Globus pallidus (tissue), 1 donor: ENCODE results near the gene PLRG1.

ENCODE experiments used
- DNase-seq: peaks from one replicate; pipeline ENCODE4 v3.0.0-alpha.2; 2015; ENCODE audit warnings: low spot score

PLRG1 gene

DNA sequence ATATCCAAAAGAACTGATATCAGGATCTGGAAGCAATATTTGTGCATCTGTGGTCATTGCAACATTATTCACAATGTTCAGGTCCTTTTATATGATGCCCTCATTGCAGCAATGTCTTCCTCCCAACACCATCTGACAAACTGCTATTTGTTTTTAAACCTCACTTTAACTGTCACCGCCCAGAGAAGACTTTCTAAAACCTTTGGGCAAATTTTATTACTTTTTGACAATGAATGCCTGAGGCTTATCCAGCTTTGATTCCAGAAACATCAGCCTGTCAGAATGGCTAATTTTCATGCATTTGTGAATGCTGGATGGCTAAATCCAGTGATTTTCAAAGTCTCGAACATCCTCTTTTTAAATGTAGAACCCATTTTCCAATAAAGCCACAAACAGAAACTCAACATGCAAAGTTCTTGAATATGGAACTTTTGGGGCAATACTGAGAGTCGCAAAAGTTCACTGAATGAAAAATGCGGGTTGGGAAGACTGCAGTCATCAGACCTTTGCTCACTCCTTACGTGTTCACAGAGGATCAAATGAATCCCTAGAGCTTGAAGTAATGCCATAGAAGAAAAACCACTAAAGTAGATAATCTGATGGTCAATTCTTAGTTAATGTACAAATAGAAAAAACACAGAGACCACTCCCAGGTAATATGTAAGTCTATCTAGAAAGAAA, 23.1 kb upstream of the PLRG1 start:
- DNase-seq: no peak

DNA sequence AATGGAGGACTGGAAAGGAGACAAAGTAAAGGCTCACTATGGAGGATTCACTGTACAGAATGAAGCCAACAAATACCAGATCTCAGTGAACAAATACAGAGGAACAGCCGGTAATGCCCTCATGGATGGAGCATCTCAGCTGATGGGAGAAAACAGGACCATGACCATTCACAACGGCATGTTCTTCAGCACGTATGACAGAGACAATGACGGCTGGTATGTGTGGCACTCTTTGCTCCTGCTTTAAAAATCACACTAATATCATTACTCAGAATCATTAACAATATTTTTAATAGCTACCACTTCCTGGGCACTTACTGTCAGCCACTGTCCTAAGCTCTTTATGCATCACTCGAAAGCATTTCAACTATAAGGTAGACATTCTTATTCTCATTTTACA, 19.4 kb upstream of the PLRG1 start:
- no peak for DNase-seq

DNA sequence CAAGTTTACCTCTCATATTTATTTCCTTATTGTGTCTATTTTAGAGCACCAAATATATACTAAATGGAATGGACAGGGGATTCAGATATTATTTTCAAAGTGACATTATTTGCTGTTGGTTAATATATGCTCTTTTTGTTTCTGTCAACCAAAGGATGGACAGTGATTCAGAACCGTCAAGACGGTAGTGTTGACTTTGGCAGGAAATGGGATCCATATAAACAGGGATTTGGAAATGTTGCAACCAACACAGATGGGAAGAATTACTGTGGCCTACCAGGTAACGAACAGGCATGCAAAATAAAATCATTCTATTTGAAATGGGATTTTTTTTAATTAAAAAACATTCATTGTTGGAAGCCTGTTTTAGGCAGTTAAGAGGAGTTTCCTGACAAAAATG, 18.8 kb upstream of the PLRG1 start:
- DNase-seq: no peak

DNA sequence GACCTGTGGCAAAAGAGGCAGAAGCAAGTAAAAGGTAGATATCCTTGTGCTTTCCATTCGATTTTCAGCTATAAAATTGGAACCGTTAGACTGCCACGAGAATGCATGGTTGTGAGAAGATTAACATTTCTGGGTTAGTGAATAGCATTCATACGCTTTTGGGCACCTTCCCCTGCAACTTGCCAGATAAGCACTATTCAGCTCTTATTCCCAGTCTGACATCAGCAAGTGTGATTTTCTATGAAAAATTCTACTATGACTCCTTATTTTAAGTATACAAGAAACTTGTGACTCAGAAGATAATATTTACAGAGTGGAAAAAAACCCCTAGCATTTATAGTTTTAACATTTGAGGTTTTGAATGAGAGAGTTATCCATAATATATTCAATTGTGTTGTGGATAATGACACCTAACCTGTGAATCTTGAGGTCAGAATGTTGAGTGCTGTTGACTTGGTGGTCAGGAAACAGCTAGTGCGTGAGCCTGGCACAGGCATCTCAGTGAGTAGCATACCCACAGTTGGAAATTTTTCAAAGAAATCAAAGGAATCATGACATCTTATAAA, 16.5 kb upstream of the PLRG1 start:
- no peak for DNase-seq

DNA sequence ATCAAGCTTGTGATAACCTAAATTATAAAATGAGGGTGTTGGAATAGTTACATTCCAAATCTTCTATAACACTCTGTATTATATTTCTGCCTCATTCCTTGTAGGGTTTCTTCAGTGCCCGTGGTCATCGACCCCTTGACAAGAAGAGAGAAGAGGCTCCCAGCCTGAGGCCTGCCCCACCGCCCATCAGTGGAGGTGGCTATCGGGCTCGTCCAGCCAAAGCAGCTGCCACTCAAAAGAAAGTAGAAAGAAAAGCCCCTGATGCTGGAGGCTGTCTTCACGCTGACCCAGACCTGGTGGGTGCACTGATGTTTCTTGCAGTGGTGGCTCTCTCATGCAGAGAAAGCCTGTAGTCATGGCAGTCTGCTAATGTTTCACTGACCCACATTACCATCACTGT, 15.5 kb upstream of the PLRG1 start:
- DNase-seq: no peak

DNA sequence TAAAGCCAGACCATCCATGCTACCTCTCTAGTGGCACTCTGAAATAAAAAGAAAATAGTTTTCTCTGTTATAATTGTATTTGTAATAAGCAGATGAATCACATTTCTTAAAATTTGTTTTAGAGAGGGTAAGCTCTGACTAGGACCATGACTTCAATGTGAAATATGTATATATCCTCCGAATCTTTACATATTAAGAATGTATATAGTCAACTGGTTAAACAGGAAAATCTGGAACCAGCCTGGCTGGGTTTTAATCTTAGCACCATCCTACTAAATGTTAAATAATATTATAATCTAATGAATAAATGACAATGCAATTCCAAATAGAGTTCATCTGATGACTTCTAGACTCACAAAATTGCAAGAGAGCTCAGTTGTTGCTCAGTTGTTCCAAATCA, 14.1 kb upstream of the PLRG1 start:
- DNase-seq: no peak

DNA sequence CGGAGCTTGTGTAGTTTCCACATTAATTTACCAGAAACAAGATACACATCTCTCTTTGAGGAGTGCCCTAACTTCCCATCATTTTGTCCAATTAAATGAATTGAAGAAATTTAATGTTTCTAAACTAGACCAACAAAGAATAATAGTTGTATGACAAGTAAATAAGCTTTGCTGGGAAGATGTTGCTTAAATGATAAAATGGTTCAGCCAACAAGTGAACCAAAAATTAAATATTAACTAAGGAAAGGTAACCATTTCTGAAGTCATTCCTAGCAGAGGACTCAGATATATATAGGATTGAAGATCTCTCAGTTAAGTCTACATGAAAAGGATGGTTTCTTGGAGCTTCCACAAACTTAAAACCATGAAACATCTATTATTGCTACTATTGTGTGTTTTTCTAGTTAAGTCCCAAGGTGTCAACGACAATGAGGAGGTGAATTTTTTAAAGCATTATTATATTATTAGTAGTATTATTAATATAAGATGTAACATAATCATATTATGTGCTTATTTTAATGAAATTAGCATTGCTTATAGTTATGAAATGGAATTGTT, 12.6 kb upstream of the PLRG1 start, which contains the start of gene FGB:
FGB (plus strand) TSS at position 315 of the 558 bp plus-strand sequence; CDS start at position 323, 8 bp downstream.
- DNase-seq: no peak

DNA sequence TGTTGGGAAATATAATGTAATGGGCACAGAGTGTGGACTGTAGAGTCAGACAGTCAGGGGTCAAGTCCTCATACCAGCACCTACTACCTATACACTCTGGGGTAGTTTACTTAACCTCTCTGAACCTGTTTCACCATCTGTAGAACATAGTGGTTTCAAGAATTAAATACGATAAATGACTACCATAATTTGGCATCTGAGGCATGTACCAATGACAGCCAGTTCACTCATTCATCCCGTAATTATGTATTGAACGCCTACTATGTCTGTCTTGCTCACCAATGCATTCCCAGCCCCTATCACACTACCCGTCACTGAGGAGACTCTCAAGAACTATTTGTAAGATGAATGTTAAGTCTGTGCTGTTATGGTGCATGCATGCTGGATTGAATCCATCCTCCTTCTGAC, 10.6 kb upstream of the PLRG1 start:
- DNase-seq: no peak

DNA sequence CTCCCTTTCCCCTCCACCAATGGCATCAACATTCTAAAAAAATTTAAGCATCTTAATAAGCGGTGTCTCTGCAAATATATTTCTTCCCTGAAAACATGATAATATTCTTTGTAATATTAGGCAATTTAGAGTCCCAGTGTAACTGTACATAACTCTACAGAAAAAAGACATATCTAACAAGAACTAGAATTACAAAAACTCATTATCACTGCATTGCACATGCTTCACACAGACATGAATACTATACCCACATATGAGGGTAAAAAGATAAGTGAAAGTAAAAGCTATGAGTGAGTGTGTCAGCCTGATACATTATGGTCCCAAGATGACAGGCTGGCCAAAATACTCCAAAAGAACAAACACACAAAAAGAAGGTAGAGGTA, 10.2 kb upstream of the PLRG1 start:
- DNase-seq: no peak

DNA sequence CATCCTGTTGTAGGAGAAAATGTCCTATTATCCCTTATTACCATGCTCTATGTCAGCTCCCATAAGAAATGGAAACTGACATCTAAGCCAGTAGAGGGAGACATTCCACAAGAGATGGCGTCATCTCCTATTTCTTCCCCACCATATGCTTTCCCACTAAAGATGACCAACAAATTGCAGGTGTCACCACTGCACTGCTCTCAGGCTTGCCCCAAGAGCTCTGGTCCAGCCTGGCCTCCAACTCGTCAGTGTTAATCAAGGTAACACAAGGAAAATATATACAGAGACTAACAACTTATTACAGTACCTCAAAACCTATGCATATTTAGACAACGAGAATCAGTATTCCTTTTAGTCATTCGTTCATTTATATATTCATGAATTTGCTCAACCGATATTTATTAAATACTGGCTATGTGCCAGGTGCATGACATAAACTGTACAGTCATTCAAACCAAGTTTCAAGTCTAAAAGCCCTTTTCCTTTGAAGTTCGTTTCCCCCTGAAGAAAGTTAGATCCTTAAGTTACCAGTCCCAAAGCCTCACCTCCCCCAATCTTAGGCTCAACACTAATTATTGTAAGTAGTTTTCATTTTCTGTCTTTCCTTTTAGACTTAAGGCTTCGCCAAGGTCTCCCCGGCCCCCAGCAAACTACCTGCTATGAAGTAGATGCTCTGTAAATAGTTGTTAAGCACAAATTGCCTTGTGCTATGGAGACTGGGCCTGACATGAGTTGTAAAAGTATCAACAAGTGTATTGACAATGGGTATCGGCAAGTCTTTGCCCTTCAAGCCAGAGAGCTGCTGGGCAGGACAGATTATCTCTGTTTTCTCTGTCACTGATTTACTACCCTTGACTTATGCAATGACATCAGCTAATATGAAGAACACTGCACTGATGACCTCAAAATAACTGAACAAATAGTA, 9.6 kb upstream of the PLRG1 start:
- DNase-seq: peak; percentile 37

DNA sequence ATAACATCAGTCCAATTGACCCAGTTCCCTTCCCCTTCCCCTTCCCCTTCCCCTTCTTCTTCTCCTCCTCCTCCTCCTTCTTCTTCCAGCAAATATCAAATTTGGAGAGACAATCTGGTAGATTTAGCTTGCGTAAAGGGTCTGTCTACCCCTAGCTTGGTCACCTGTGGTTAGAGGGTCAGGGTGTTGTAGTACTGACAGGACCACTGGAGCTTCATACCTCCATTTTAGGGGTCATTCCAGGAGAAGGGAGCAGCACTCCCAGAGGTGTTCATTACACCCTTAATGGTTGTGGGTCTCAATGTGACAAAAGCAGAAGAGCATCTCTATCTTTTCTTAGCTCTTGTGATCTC, 8.9 kb upstream of the PLRG1 start:
- no peak for DNase-seq

DNA sequence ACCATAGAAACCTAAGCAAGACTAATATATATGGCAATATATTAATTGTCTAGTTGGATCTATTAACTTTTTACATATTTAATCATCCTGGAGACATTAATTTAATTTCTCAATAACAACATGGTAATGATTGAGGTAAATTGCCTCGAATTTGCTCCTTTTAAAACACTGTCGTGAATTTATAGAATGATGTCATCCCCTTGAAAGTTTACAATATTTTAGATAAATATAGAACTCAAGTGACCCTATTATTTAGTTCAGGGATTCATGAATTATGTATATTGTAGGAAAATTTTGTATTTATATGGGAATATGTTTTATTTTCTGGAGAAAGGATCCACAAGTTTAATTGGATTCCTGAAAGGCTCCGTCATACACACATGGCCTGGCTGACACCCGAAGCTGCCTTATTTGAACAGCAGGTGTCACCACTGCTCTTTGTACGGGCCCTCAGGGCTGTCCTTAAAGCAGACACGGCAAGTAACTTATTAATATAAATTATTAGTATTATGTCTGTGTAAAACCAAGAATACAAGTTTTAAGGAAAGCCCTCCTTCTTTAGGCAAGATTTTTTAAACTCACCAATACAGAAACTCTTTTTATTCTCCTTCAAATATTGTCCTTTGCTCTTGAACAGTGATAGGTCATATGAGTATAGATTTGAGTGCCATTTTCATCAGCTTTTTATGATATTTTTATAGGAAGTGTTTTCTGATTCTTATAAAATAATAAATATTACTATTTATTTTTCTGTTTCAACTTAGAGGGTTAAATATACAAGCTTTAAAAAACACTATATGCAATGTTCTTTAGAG, 1.9 kb upstream of the PLRG1 start:
- DNase-seq: peak; percentile 76

DNA sequence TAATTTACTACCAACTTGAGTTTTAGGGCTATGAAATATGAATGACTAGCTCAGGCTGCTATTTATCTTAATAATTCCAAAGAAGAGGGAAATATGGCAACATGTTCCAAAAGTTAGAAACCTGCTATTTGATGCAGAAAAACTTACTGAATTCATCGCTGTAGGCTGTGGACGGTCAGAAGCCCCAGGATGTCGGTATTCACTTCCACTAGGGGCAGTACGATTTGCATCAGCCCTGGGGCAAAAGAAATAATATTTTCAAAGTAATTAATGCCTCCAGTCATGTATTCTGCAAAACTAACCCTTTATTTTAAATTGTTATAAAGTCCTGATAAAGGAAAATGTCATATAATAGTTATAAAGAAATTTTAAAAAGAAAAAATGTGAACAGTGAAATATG, 4.5 kb downstream of the PLRG1 start:
- no peak for DNase-seq

DNA sequence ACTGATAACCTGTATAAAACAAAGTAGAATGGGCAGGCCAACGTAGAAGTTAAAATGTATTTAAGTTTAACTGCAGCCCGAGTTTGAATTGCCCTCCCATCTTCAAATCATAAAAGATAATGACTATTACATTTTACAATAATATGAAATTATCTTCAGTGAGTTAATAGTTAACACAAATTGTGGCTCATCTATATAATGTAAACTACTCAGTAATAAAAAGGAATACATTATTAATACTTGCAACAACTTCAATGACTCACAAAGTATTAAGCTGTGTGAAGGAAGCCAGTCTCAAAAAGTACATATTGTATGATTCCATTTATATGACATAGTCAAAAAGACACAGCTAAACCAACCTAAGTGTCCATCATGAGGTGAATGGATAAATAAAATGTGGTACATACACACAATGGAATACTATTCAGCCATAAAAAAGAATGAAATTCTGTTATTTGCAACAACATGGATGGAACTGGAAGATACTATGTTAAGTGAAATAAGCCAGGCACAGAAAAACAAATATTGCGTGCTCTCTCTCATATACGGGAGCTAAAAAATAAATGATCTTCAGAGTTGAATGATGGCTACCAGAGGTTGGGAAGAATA, 7.8 kb downstream of the PLRG1 start:
- DNase-seq: no peak

DNA sequence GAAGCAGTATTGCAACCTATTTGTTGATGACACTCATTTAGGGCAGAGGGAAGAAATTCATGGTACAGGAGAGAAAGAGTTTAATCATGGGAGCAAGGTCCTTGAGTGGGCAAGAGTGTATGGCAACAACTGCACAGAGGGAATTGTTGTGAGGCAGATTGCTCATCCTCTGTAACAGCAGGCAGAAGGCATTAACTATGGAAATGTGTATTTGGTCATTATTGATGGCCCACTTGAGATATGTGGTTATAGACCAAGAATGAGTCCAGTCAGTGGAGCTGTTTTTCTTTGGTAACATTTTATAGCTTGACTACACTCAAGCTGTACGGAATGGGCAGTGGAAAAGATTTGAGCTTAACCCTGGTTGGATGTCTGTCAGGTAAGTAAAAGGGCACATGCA, 15.9 kb downstream of the PLRG1 start:
- no peak for DNase-seq

DNA sequence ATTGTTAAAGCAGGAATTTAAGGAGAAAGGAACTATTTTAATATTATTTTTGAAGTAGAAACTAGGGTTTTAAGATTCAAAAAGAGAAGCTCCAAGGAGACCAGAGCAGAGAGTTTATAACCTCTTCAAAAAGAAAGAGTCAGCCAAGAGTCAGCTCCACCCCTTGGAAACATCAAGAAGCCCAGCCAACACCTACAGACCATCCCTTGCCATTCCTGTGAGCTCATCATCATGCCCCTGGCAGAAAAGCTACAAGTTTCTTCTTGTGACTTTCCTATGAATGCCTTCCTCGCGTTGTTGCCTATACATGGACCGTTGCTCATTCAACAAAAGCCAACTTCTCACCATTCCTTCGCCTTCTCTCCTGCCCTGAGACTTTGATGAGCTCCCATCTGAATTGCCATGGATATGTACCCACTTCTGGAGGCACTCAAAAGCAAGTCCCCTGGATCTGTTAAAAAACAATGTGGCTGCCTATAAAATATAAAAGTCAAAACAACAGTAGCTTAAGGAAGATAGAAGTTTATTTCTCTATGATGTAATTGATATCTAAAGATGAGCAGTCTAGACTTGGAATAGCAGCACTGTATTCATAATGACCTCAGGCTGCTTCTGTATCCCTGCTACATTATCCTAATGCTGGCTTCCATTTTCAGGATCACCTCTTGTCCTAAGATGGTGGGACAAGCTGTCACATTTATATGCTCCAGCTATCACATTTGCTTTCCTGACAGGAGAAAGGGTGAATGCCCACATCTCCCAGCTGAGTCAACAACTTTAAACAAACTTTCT, 20.3 kb downstream of the PLRG1 start:
- no peak for DNase-seq

DNA sequence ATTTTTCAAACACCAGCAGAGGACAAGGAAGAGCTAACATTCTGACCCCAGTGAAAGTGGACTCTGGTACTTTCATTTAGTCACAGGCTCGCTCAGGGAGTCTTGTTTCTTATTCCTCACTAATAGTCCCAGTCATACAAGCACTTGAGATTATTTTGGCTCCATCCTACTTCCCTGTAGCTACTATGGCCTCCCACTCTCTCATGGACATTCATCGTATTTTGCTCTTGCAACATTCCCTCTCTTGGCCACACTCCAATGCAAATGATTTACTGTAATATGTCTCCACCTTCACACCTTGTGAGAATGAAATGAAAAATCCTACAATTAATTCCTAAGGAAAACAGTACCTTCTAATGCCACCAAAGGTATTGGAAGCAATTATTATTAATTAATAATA, 21.3 kb downstream of the PLRG1 start:
- DNase-seq: no peak

DNA sequence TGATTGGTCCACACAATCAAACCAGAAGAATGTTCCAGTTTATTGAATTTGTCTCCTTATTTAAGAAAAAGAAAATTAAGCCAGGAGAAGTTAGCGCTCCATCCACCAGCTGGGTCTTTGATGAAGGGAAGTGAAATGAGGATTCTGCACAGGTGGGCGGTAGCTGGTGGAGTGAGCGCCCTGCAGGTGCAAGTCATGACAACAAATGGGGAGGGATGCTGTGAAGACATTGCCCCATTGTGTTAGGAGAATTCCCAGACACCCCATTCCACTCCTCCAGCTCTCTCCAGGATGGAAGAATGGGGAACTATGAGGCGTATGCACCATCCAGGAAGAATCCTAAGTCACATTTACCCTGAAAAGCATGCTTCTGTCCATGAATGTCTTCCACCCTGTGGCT, 22.9 kb downstream of the PLRG1 start:
- no peak for DNase-seq

DNA sequence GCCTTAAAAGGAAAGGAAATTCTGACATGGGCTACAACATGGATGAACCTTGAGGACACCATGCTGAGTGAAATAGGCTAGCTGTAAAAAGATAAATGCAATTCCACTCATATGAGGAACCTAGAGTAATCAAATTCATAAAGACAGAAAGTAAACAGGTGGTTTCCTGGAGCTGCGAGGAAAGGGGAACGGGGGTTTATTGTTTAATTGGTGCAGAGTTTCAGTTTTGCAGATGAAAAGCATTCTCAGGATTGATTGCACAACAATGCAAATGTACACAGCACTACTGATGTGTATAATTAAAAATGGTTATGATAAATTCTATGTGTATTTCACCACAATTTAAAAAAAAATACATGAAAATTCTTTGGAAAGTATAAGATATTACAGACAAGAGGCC, 24.0 kb downstream of the PLRG1 start:
- no peak for DNase-seq

DNA sequence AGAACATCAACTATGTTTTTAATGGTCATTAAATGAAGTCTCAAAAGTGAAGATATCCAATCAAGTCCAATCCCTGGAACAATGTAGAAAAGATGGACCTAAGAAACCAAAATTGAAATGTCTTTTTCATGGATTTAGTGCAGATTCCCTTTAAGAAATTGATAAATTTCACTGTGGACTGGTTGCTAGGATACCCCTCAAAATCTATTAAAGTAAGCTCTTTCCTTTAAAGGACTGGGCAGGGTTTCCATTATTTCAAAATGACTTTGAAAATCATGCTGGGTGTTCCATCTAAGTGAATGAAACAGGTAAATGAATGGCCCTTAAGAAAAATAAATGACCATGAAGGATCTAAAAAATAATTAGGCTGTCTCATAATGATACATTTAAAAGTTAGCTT, 28.6 kb downstream of the PLRG1 start:
- DNase-seq: no peak

DNA sequence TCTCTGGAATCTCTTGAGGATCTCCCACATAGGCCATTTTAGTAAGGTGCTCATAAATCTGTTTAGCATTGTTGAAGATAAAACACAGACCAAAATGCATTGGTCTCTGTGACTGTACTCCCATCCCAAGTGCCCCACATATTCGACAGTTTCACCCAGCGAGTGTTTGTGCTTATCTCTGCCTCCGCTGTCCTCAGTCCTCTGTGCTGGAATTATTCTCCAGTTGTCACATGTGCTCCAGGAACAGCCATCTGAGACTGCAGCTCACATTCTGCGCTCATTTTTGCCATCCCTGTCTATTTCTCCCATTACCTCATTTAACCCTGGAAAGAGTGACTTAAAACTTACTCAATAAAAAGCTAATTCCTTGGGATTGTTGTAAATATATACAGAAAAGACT, 31.0 kb downstream of the PLRG1 start:
- DNase-seq: no peak
